Chondrocyte (in vitro differentiated cells): ENCODE data around the gene GOLGA6B. TPM values are rescaled to one million over a fixed set of nuclear protein-coding genes. Genes with fewer than 3 reads are reported as not detected.
"Not testable (repeated sequence)": the region's sequence is repeated elsewhere in the genome, so short reads cannot be mapped to it uniquely, and the experiment has no call there.

ENCODE experiments used
- DNase-seq: peaks from one replicate; pipeline ENCODE4 v3.0.0; 2021; ENCODE audit warnings: mixed read lengths, low spot score
- H3K27ac Mint-ChIP-seq: one replicate; pipeline ENCODE4 v1.8.0; 2021; ENCODE audit warnings: mild to moderate bottlenecking, moderate library complexity, mixed read lengths; ENCODE audit not compliant: unreplicated experiment
- H3K27me3 Mint-ChIP-seq: 2 replicates; pipeline ENCODE4 v1.8.0; 2021; ENCODE audit warnings: low read depth, mixed read lengths
- H3K36me3 Mint-ChIP-seq: 2 replicates; pipeline ENCODE4 v1.8.0; 2021; ENCODE audit warnings: low read depth, mixed read lengths
- H3K4me1 Mint-ChIP-seq: 2 replicates; pipeline ENCODE4 v1.8.0; 2021; ENCODE audit warnings: low read depth, mild to moderate bottlenecking, mixed read lengths
- H3K4me3 Mint-ChIP-seq: one replicate; pipeline ENCODE4 v1.8.0; 2021; ENCODE audit warnings: mild to moderate bottlenecking, moderate library complexity, mixed read lengths; ENCODE audit not compliant: unreplicated experiment
- H3K9me3 Mint-ChIP-seq: 2 replicates; pipeline ENCODE4 v1.8.0; 2021; ENCODE audit warnings: low read depth, mixed read lengths
- CTCF ChIP-seq: fragments of 200-600 bp; sonication (generic); IDR thresholded peaks from 2 replicates; pipeline ENCODE4 v1.5.0; 2021; ENCODE audit warnings: antibody characterized with exemption, mild to moderate bottlenecking, moderate library complexity
- total RNA-seq: library from RNA; stranded (reverse); gene quantifications from 3 replicates; pipeline ENCODE4 v1.2.1, GENCODE V29; 2021

The GOLGA6B gene
- total RNA-seq, 1 donor from 2014 or later = 0.10 TPM

GRCh38 chr15:72656014-72656413 is 1.5 kb downstream of the GOLGA6B start:
- H3K4me1 Mint-ChIP-seq, DNase-seq, H3K27me3 Mint-ChIP-seq, H3K27ac Mint-ChIP-seq, H3K4me3 Mint-ChIP-seq, H3K9me3 Mint-ChIP-seq, H3K36me3 Mint-ChIP-seq: not testable (repeated sequence)

- not testable (repeated sequence) for H3K27ac Mint-ChIP-seq, DNase-seq, H3K36me3 Mint-ChIP-seq, H3K9me3 Mint-ChIP-seq, H3K4me3 Mint-ChIP-seq, H3K27me3 Mint-ChIP-seq, H3K4me1 Mint-ChIP-seq
Observed at GRCh38 chr15:72661081-72661480, 6.6 kb downstream of the GOLGA6B start.

- DNase-seq, H3K27me3 Mint-ChIP-seq, H3K9me3 Mint-ChIP-seq, H3K4me3 Mint-ChIP-seq, H3K4me1 Mint-ChIP-seq, H3K27ac Mint-ChIP-seq, H3K36me3 Mint-ChIP-seq: not testable (repeated sequence)
Observed at GRCh38 chr15:72663931-72664330, 9.4 kb downstream of the GOLGA6B start.

GRCh38 chr15:72665706-72666105 is 11.2 kb downstream of the GOLGA6B start:
- H3K36me3 Mint-ChIP-seq, DNase-seq, H3K9me3 Mint-ChIP-seq, H3K27me3 Mint-ChIP-seq, H3K27ac Mint-ChIP-seq, H3K4me1 Mint-ChIP-seq, H3K4me3 Mint-ChIP-seq: not testable (repeated sequence)

GRCh38 chr15:72669803-72670202 is 15.3 kb downstream of the GOLGA6B start:
- not testable (repeated sequence) for H3K9me3 Mint-ChIP-seq, H3K36me3 Mint-ChIP-seq, H3K27ac Mint-ChIP-seq, H3K27me3 Mint-ChIP-seq, H3K4me3 Mint-ChIP-seq, DNase-seq
- peaks cover 12% of the 10 kb centered on the region for H3K4me1 Mint-ChIP-seq

GRCh38 chr15:72670656-72671352 is 16.3 kb downstream of the GOLGA6B start:
- H3K4me3 Mint-ChIP-seq = peak overlapping the region; percentile 72
- peaks cover 12% of the 10 kb centered on the region for H3K4me1 Mint-ChIP-seq
- peak; percentile 85 for DNase-seq
- H3K9me3 Mint-ChIP-seq, H3K27me3 Mint-ChIP-seq, H3K36me3 Mint-ChIP-seq: not testable (repeated sequence)
- peak overlapping the region; percentile 45 for H3K27ac Mint-ChIP-seq
- peak; percentile 80 for TF ChIP-seq CTCF

- Mint-ChIP-seq H3K36me3 (no peaks in the 10 kb centered on the region), H3K9me3 (no peaks in the 10 kb centered on the region), H3K27me3 (peaks cover 3% of the 10 kb centered on the region), H3K4me3 (no peak overlapping the region), H3K27ac (no peak overlapping the region), H3K4me1 (peaks cover 12% of the 10 kb centered on the region)
- DNase-seq = no peak
- TF ChIP-seq CTCF = no peak
Observed at GRCh38 chr15:72671525-72671924, 17.0 kb downstream of the GOLGA6B start.

GRCh38 chr15:72676838-72677237 is 22.3 kb downstream of the GOLGA6B start:
- Mint-ChIP-seq H3K36me3 (no peaks in the 10 kb centered on the region), H3K4me3 (no peak overlapping the region), H3K27ac (no peak overlapping the region), H3K27me3 (peaks cover 39% of the 10 kb centered on the region), H3K4me1 (no peaks in the 10 kb centered on the region), H3K9me3 (no peaks in the 10 kb centered on the region)
- DNase-seq = no peak
- TF ChIP-seq CTCF = no peak
